NCI-H446 treated with DMSO at 0.1 percent for 48 hours (cell line): Measurements from ENCODE around the gene CYP26B1.

Experiments used
- DNase-seq: peaks from one replicate; lab custom pipeline; 2025; lab: John Stamatoyannopoulos, UW

CYP26B1 gene

DNA sequence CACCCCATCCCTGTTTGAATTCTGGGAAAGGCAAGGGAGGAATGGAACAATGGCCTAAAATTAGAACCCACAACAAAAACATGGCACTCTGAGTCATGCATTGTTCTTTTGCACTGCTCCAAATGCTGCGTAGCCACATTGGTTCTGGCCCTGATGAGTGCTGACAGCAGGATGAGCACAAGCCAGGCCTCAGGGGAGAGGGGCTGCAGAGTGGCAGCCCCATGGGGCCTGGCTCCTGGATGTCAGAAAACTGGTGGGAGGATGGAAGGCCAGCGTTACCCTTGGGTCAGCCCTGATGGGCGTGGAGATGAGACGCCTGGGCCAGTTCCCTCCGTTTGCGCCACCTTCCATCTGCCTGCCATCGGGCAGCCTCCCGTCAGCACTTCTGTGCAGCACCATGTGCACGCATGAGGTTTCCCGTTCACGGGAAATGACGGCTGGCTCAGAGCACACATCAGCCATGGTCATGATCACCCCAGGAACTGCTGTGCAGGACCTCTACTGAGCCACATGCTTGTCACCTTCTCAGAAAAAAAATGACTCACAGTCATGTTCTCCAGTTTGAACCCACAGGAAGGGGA is 65.6 kb downstream of the CYP26B1 start:
- no peak for DNase-seq

DNA sequence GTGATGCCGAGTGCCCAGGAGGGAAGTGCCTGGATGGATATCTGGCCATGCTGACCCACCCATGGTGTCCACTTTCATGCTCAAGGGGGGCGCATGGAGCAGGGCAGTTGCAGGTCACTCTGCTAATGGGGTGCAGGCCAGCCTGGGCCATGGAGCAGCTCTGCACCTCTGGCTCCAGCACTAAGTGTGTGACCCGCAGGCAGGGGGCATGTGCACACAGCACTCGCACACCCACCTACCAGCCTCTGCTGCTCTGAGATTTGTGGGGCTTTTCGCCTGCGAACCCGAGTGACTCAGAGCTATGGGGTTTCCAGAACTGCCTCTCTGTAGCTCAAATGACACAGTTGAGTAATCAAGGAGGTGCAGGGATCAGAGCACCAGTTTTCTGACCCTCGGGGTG is 66.2 kb downstream of the CYP26B1 start:
- no peak for DNase-seq

DNA sequence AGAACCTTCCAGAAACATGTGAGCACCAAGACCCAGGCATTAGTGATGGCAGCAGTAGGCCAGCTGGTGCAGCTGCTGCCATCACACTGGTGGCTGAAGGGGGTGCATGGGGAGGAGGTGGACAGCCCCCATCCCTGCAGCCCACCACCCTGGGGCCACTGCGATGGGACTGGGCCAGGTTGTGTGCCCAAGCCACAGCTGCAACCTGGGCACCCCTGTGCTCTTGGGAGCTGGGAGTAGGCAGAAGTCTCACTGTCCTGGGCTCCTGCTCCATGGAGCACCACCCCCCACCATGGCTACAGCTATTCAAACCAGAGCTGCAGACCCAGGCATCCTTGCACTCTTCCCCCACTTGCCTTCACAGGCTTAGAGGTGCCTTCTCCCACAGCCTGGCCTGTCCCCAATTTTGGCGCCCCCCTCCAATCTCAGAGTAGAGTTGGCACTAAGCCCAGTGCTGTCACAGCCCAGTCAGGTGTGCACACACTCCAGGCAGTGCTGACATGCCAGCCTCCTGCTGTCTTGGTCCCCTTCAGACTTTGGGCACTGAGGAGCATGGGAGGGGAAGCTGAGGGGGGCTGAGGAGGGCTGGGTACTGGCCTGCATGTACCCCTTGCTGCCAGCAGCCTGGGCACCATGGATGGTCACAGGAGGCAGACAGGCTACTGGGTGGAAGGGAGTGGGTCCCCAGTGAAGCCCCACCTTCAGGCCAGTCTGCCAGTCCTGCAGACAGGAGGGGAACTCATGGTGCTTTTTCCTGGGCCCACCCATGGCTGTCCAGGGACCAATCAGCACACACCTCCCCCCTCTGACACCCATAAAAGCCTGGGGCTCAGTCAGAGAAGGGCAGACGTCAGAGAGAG is 67.1 kb downstream of the CYP26B1 start:
- DNase-seq: no peak
